HCT116 (cell line): ENCODE data around the gene HPS1. TPM values are rescaled to one million over a fixed set of nuclear protein-coding genes. Genes with fewer than 3 reads are reported as not detected.

Source experiments
- ATAC-seq: fragments of 200-7000 bp; cut with Tn5 transposase; 2 replicates; pipeline ENCODE4 v1.9.1; 2020; ENCODE audit warnings: mild to moderate bottlenecking, moderate library complexity
- Bru-seq: library from RNA; stranded (reverse); fragments of 400-500 nt; gene quantifications from one replicate; lab custom pipeline; 2021; lab: Mats Ljungman, UMichigan
- BruChase-seq, 2 experiments: library from RNA; stranded (reverse); fragments of 400-500 nt; gene quantifications; one replicate each; lab custom pipeline; 2021; lab: Mats Ljungman, UMichigan
- BruUV-seq: library from RNA; stranded (reverse); fragments of 400-500 nt; replicated peaks from 2 replicates; lab custom pipeline; 2021; lab: Mats Ljungman, UMichigan
- CTCF ChIA-PET: fragments of 300-600 bp; sonication (Branson Sonifier 250); formaldehyde crosslinking; loops from one replicate; lab custom pipeline; 2021; ENCODE audit warnings: antibody characterized with exemption; lab: Charles Lee
- POLR2A ChIA-PET: fragments of 300-600, 350-600 bp; sonication (Branson Sonifier 250); formaldehyde crosslinking; loops from one replicate; lab custom pipeline; 2021; ENCODE audit warnings: antibody characterized with exemption; lab: Charles Lee
- RAD21 ChIA-PET, 2 experiments: fragments of 300-600 bp; sonication (Branson Sonifier 250); formaldehyde crosslinking; loops; one replicate each; lab custom pipeline; 2023; ENCODE audit warnings: low total read pairs in 2 of 2; ENCODE audit not compliant: uncharacterized antibody in 2 of 2, unreplicated experiment in 2 of 2, low non-redundant PET in 1 of 2; lab: Charles Lee
- DNase-seq: peaks from one replicate; pipeline ENCODE4 v3.0.0-alpha.2; 2010; ENCODE audit warnings: low read depth, low spot score
- H2AFZ ChIP-seq: fragments of 200-600 bp; shearing (Covaris generic), sonication (generic); 2 replicates; pipeline ENCODE4 v1.6.1; 2017; ENCODE audit warnings: low read depth, mixed run types, mixed read lengths, antibody characterized with exemption, low read length; ENCODE audit not compliant: poor library complexity, severe bottlenecking
- H3K27ac ChIP-seq: 2 replicates; pipeline ENCODE4 v1.5.1; 2012; ENCODE audit warnings: low read depth, low read length
- H3K27me3 ChIP-seq: fragments of 200-600 bp; sonication (generic); 2 replicates; pipeline ENCODE4 v1.6.1; 2016; ENCODE audit warnings: mixed run types, low read length, mixed read lengths; ENCODE audit not compliant: insufficient read depth
- H3K36me3 ChIP-seq, 2 experiments: fragments of 200-500 bp in 1 of 2; fragments of 200-600 bp in 1 of 2; sonication (Bioruptor generic) in 1 of 2; sonication (generic) in 1 of 2; 2 replicates each; pipeline versions ENCODE4 v1.5.1 to v1.6.1; 2014 to 2016; ENCODE audit warnings: low read length in 2 of 2, inconsistent platforms in 1 of 2, mixed read lengths in 1 of 2, mixed run types in 1 of 2; ENCODE audit not compliant: insufficient read depth in 2 of 2, control insufficient read depth in 1 of 2
- H3K4me1 ChIP-seq, 2 experiments: fragments of 200-600 bp in 1 of 2; sonication (generic) in 1 of 2; 2 replicates each; pipeline versions ENCODE4 v1.5.1 to v1.6.1; 2012 to 2017; ENCODE audit warnings: low read length in 2 of 2, inconsistent platforms in 1 of 2, mild to moderate bottlenecking in 1 of 2, mixed read lengths in 1 of 2, mixed run types in 1 of 2, moderate library complexity in 1 of 2; ENCODE audit not compliant: insufficient read depth in 2 of 2, control insufficient read depth in 1 of 2
- H3K4me2 ChIP-seq: fragments of 200-600 bp; sonication (generic); 2 replicates; pipeline ENCODE4 v1.6.1; 2017; ENCODE audit warnings: mixed run types, low read length, mixed read lengths
- H3K4me3 ChIP-seq, 2 experiments: fragments of 200-600 bp in 1 of 2; sonication (generic) in 1 of 2; replicated peaks in 1 of 2; 2 replicates each; pipeline ENCODE4 v1.5.1; 2011 to 2016; ENCODE audit warnings: low read length in 2 of 2, control low read depth in 1 of 2, low read depth in 1 of 2, mild to moderate bottlenecking in 1 of 2, mixed read lengths in 1 of 2, mixed run types in 1 of 2
- H3K79me2 ChIP-seq: fragments of 200-600 bp; sonication (generic); 2 replicates; pipeline ENCODE4 v1.6.1; 2017; ENCODE audit warnings: mild to moderate bottlenecking, mixed run types, low read length, moderate library complexity, mixed read lengths; ENCODE audit not compliant: insufficient read depth
- H3K9ac ChIP-seq: fragments of 200-600 bp; sonication (generic); 2 replicates; pipeline ENCODE4 v1.6.1; 2016; ENCODE audit warnings: low read length, mixed read lengths
- H3K9me2 ChIP-seq: fragments of 200-600 bp; sonication (generic), shearing (Covaris generic); 2 replicates; pipeline ENCODE4 v1.6.1; 2017; ENCODE audit warnings: mixed run types, mild to moderate bottlenecking, moderate library complexity; ENCODE audit not compliant: insufficient read depth
- H3K9me3 ChIP-seq, 2 experiments: fragments of 200-500 bp in 1 of 2; fragments of 200-600 bp in 1 of 2; sonication (Bioruptor generic) in 1 of 2; sonication (generic) in 1 of 2; 2 replicates each; pipeline ENCODE4 v1.6.1; 2014 to 2017; ENCODE audit warnings: low read length in 2 of 2, mixed read lengths in 2 of 2, inconsistent platforms in 1 of 2, low read depth in 1 of 2, mild to moderate bottlenecking in 1 of 2, mixed run types in 1 of 2, moderate library complexity in 1 of 2; ENCODE audit not compliant: control insufficient read depth in 1 of 2, insufficient read depth in 1 of 2
- H4K20me1 ChIP-seq: fragments of 200-600 bp; sonication (generic), shearing (Covaris generic); 2 replicates; pipeline ENCODE4 v1.6.1; 2017; ENCODE audit warnings: mixed run types, mild to moderate bottlenecking, moderate library complexity; ENCODE audit not compliant: insufficient read depth
- CBX3 ChIP-seq: IDR thresholded peaks from 2 replicates; pipeline ENCODE4 v1.6.1; 2012; ENCODE audit warnings: low read depth
- CEBPB ChIP-seq: IDR thresholded peaks from 2 replicates; pipeline ENCODE4 v1.6.1; 2012; ENCODE audit warnings: low read depth
- EGR1 ChIP-seq: IDR thresholded peaks from 2 replicates; pipeline ENCODE4 v1.6.1; 2012; ENCODE audit warnings: low read depth
- EZH2 ChIP-seq: fragments of 200-600 bp; sonication (generic); IDR thresholded peaks from 2 replicates; pipeline ENCODE4 v1.6.1; 2017; ENCODE audit warnings: antibody characterized with exemption, mixed run types
- POLR2A ChIP-seq: IDR thresholded peaks from 2 replicates; pipeline ENCODE4 v1.7.0; 2011; ENCODE audit warnings: borderline replicate concordance; ENCODE audit not compliant: insufficient read depth, insufficient read length; ENCODE audit errors: extremely low read depth
- POLR2AphosphoS5 ChIP-seq: IDR thresholded peaks from 2 replicates; pipeline ENCODE4 v1.6.1; 2011; ENCODE audit warnings: mild to moderate bottlenecking, low read depth, low read length, moderate library complexity
- RAD21 ChIP-seq: IDR thresholded peaks from 2 replicates; pipeline ENCODE4 v1.6.1; 2012; ENCODE audit warnings: low read depth, mild to moderate bottlenecking
- SIN3A ChIP-seq: IDR thresholded peaks from 2 replicates; pipeline ENCODE4 v1.6.1; 2012; ENCODE audit warnings: low read depth
- SP1 ChIP-seq: IDR thresholded peaks from 2 replicates; pipeline ENCODE4 v1.6.1; 2012; ENCODE audit warnings: low read depth
- SRF ChIP-seq: IDR thresholded peaks from 2 replicates; pipeline ENCODE4 v1.6.1; 2012; ENCODE audit warnings: low read depth
- TCF7L2 ChIP-seq: IDR thresholded peaks from 2 replicates; pipeline ENCODE4 v1.7.0; 2011; ENCODE audit warnings: borderline replicate concordance, inconsistent platforms; ENCODE audit not compliant: insufficient read depth, insufficient read length; ENCODE audit errors: extremely low read depth
- YY1 ChIP-seq: IDR thresholded peaks from 2 replicates; pipeline ENCODE4 v1.6.1; 2011; ENCODE audit warnings: low read length, low read depth, moderate library complexity, mild to moderate bottlenecking; ENCODE audit not compliant: insufficient replicate concordance; ENCODE audit errors: extremely low read depth
- ZFX ChIP-seq: fragments of 450-650 bp; IDR thresholded peaks from 2 replicates; pipeline ENCODE4 v1.6.1; 2017
- ZNF274 ChIP-seq: fragments of 200-500 bp; sonication (Bioruptor generic); IDR thresholded peaks from 2 replicates; pipeline ENCODE4 v1.6.1; 2014; ENCODE audit warnings: mild to moderate bottlenecking, low read depth, low read length, inconsistent platforms
- intact Hi-C: fragments of 100-400 bp; cut with micrococcal nuclease; formaldehyde crosslinking; loops from 2 replicates; pipeline ENCODE4 v1.10.0; 2022
- long read RNA-seq: library from polyadenylated mRNA; unstranded; transcript quantifications from one replicate; pipeline ENCODE4 v2.0.0, GENCODE V29; 2021; ENCODE audit not compliant: unreplicated experiment
- polyA plus RNA-seq: library from polyadenylated mRNA; unstranded; fragments of >200 nt; gene quantifications from 2 replicates; pipeline ENCODE4 v1.2.1, GENCODE V29; 2012; ENCODE audit warnings: missing spikeins
- total RNA-seq: library from RNA; stranded (reverse); gene quantifications from one replicate; pipeline ENCODE4 v1.2.1, GENCODE V29; 2021; ENCODE audit not compliant: unreplicated experiment
- TF ChIP-seq, protein P1 (sequence below): IDR thresholded peaks from 2 replicates; pipeline ENCODE4 v1.6.1; 2012; ENCODE audit warnings: low read depth
- TF ChIP-seq, protein P2 (sequence below), 3 experiments: fragments of 200-600 bp in 1 of 3; sonication (generic) in 1 of 3; IDR thresholded peaks in 2 of 3; conservative IDR thresholded peaks in 1 of 3; 2 replicates each; pipeline ENCODE4 v1.5.1; 2012 to 2017; ENCODE audit warnings: low read depth in 2 of 3, low read length in 2 of 3, antibody characterized with exemption in 1 of 3, borderline replicate concordance in 1 of 3, control low read depth in 1 of 3, mild to moderate bottlenecking in 1 of 3, mixed read lengths in 1 of 3, mixed run types in 1 of 3, moderate library complexity in 1 of 3; ENCODE audit not compliant: insufficient read depth in 1 of 3
- TF ChIP-seq, protein P3 (sequence below): IDR thresholded peaks from 2 replicates; pipeline ENCODE4 v1.6.1; 2012
- TF ChIP-seq, protein P4 (sequence below): IDR thresholded peaks from 2 replicates; pipeline ENCODE4 v1.6.1; 2012

The HPS1 gene
- 64.3 TPM for total RNA-seq
- polyA plus RNA-seq: 57.4 and 57.5 TPM in 2 replicates
- percentile 79 among the genes with signal in this experiment for Bru-seq, nascent RNA
- BruChase-seq, experiment 1, labeled RNA remaining after a 6-hour chase: percentile 77 among the genes with signal in this experiment
- BruChase-seq, experiment 2, labeled RNA remaining after a 2-hour chase: percentile 75 among the genes with signal in this experiment
- long read RNA-seq, transcript HPS1-207 (4 exons, 922 nt): major isoform, 16 of 121 reads
- long read RNA-seq, partial matches to known transcripts: 51 of 121 reads
- long read RNA-seq, other reads (novel, unspliced or antisense): 49 of 121 reads

DNA sequence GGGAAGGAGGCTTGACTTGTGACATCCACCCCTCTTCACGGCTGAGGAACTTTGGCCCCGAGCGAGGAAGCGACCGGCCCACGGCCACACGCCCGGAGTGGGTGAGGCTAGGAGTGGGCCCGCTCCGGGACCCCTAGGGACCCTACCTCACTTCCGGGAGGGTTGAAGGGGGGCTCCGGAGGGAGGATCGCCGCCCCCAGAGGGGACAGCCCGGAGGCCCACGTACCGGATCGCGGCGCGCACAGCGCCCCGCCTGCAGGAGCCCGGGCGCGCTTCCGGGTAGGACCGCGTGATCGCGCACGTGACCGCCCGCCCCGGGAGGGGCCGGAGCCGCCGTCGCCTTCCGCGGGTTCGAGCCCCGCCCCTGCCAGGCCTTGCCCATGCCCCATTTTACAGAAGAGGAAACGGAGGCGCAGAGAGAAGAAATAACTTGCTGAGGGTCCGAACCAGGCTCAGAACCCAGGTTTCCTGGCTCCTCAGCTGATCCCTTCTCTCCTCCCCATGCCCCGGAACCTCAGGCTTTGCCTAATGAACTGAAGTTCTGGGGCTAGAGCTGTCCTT, at the start of gene HPS1:
TSS of gene HPS1 (minus strand) at position 275 of the 561 bp plus-strand sequence. CDS start 3,695 bp downstream, outside the sequence.
- H3K79me2 ChIP-seq: peaks cover 26% of the 10 kb centered on the region
- peak within 1 kb of the TSS; percentile 49 for H3K27ac ChIP-seq
- H3K4me1 ChIP-seq: peaks cover 6 to 23% of the 10 kb centered on the region in 2 experiments; a peak in 3 of 4 replicates
- H3K27me3 ChIP-seq: no peaks in the 10 kb centered on the region
- ATAC-seq: peak; percentile 93
- no peaks in the 10 kb centered on the region for H3K9me2 ChIP-seq
- ChIA-PET CTCF (no interaction called here), POLR2A (interaction anchor here (1.2 to 1.4 kb wide), 2 partner anchors 14 to 20 kb away, joined by 4 to 5 read pairs; no protein-coding TSS in a partner anchor), RAD21 (no interaction called here)
- BruUV-seq: no TSS peak
- H2AFZ ChIP-seq: peak within 1 kb of the TSS; percentile 99
- intact Hi-C loops: no loop called here
- H3K4me3 ChIP-seq: peak within 1 kb of the TSS; percentile 87 to 88
- H4K20me1 ChIP-seq: no peaks in the 10 kb centered on the region
- peak within 1 kb of the TSS; percentile 86 for H3K9ac ChIP-seq
- peaks cover 23 to 29% of the 10 kb centered on the region in 2 experiments; a peak in 3 of 4 replicates for H3K36me3 ChIP-seq
- H3K4me2 ChIP-seq: peak within 1 kb of the TSS; percentile 88
- no peak for DNase-seq
- H3K9me3 ChIP-seq: no peaks in the 10 kb centered on the region
- TF ChIP-seq, protein P1, sequence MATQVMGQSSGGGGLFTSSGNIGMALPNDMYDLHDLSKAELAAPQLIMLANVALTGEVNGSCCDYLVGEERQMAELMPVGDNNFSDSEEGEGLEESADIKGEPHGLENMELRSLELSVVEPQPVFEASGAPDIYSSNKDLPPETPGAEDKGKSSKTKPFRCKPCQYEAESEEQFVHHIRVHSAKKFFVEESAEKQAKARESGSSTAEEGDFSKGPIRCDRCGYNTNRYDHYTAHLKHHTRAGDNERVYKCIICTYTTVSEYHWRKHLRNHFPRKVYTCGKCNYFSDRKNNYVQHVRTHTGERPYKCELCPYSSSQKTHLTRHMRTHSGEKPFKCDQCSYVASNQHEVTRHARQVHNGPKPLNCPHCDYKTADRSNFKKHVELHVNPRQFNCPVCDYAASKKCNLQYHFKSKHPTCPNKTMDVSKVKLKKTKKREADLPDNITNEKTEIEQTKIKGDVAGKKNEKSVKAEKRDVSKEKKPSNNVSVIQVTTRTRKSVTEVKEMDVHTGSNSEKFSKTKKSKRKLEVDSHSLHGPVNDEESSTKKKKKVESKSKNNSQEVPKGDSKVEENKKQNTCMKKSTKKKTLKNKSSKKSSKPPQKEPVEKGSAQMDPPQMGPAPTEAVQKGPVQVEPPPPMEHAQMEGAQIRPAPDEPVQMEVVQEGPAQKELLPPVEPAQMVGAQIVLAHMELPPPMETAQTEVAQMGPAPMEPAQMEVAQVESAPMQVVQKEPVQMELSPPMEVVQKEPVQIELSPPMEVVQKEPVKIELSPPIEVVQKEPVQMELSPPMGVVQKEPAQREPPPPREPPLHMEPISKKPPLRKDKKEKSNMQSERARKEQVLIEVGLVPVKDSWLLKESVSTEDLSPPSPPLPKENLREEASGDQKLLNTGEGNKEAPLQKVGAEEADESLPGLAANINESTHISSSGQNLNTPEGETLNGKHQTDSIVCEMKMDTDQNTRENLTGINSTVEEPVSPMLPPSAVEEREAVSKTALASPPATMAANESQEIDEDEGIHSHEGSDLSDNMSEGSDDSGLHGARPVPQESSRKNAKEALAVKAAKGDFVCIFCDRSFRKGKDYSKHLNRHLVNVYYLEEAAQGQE: no peak
- TF ChIP-seq YY1 (no peak), EZH2 (no peak), RAD21 (no peak), POLR2AphosphoS5 (peak; percentile 97), ZNF274 (no peak), EGR1 (no peak), CBX3 (peak; percentile 91), ZFX (peak; percentile 80), TCF7L2 (no peak), SRF (no peak), SIN3A (peak; percentile 85), SP1 (no peak), CEBPB (no peak), POLR2A (peak; percentile 80)
- TF ChIP-seq, protein P2, sequence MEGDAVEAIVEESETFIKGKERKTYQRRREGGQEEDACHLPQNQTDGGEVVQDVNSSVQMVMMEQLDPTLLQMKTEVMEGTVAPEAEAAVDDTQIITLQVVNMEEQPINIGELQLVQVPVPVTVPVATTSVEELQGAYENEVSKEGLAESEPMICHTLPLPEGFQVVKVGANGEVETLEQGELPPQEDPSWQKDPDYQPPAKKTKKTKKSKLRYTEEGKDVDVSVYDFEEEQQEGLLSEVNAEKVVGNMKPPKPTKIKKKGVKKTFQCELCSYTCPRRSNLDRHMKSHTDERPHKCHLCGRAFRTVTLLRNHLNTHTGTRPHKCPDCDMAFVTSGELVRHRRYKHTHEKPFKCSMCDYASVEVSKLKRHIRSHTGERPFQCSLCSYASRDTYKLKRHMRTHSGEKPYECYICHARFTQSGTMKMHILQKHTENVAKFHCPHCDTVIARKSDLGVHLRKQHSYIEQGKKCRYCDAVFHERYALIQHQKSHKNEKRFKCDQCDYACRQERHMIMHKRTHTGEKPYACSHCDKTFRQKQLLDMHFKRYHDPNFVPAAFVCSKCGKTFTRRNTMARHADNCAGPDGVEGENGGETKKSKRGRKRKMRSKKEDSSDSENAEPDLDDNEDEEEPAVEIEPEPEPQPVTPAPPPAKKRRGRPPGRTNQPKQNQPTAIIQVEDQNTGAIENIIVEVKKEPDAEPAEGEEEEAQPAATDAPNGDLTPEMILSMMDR (IDR thresholded peaks at IDR 0.05 in 2 of 3, conservative IDR thresholded peaks at IDR 0.05 in 1 of 3; ENCODE audit: borderline replicate concordance in 1 of 3, insufficient read depth in 1 of 3, low read depth in 2 of 3, low read length in 2 of 3): no peak
- TF ChIP-seq, protein P3, sequence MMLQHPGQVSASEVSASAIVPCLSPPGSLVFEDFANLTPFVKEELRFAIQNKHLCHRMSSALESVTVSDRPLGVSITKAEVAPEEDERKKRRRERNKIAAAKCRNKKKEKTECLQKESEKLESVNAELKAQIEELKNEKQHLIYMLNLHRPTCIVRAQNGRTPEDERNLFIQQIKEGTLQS: no peak
- TF ChIP-seq, protein P4, sequence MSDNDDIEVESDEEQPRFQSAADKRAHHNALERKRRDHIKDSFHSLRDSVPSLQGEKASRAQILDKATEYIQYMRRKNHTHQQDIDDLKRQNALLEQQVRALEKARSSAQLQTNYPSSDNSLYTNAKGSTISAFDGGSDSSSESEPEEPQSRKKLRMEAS: peak; percentile 91
